OCI-LY3 (cell line): Measurements from ENCODE around the gene UNC5C.

Source experiments
- H2AFZ ChIP-seq: fragments of 200-600, 300-600 bp; shearing (Covaris generic); 2 replicates; pipeline ENCODE4 v1.6.0; 2014; ENCODE audit warnings: antibody characterized with exemption, low read depth, low read length
- H3K27ac ChIP-seq: fragments of 200-600, 300-600 bp; sonication (generic); 2 replicates; pipeline ENCODE4 v1.5.1; 2014; ENCODE audit warnings: mild to moderate bottlenecking, low read length, moderate library complexity, mixed read lengths
- H3K27me3 ChIP-seq: fragments of 200-600, 300-600 bp; sonication (generic); 2 replicates; pipeline ENCODE4 v1.6.1; 2014; ENCODE audit warnings: low read depth, low read length, mixed read lengths
- H3K36me3 ChIP-seq: fragments of 200-600, 300-600 bp; sonication (generic); replicated peaks from 2 replicates; pipeline ENCODE3; 2014; ENCODE audit warnings: low read depth, low read length, mixed read lengths
- H3K4me1 ChIP-seq: fragments of 300-600, 200-600 bp; sonication (generic); 2 replicates; pipeline ENCODE4 v1.6.1; 2014; ENCODE audit warnings: low read length, mixed read lengths
- H3K4me2 ChIP-seq: fragments of 200-600, 300-600 bp; sonication (generic); 2 replicates; pipeline ENCODE4 v1.6.1; 2014; ENCODE audit warnings: low read length, mixed read lengths
- H3K4me3 ChIP-seq: fragments of 300-600, 200-600 bp; sonication (generic); 2 replicates; pipeline ENCODE4 v1.5.1; 2014; ENCODE audit warnings: antibody characterized with exemption, mild to moderate bottlenecking, low read length, moderate library complexity
- H3K79me2 ChIP-seq: fragments of 300-600, 200-600 bp; shearing (Covaris generic); 2 replicates; pipeline ENCODE4 v1.6.1; 2014; ENCODE audit warnings: mild to moderate bottlenecking, low read length, mixed read lengths
- H3K9ac ChIP-seq: fragments of 300-600, 200-600 bp; shearing (Covaris generic); 2 replicates; pipeline ENCODE4 v1.6.0; 2014; ENCODE audit warnings: mild to moderate bottlenecking, low read length, moderate library complexity
- H3K9me3 ChIP-seq: fragments of 200-600, 300-600 bp; shearing (Covaris generic); 2 replicates; pipeline ENCODE4 v1.6.1; 2014; ENCODE audit warnings: low read length, mixed read lengths; ENCODE audit not compliant: insufficient read depth
- H4K20me1 ChIP-seq: fragments of 200-600, 300-600 bp; sonication (generic); 2 replicates; pipeline ENCODE4 v1.6.1; 2016; ENCODE audit warnings: low read length, mixed read lengths; ENCODE audit not compliant: insufficient read depth
- EZH2phosphoT487 ChIP-seq: fragments of 200-600 bp; shearing (Covaris generic); IDR thresholded peaks from 2 replicates; pipeline ENCODE4 v1.6.1; 2018; ENCODE audit warnings: antibody characterized with exemption, mixed run types, low read depth
- TF ChIP-seq, protein P1 (sequence below): fragments of 200-600, 300-600 bp; sonication (generic); IDR thresholded peaks from 2 replicates; pipeline ENCODE4 v1.5.1; 2014; ENCODE audit warnings: antibody characterized with exemption, low read length, low read depth

UNC5C gene

DNA sequence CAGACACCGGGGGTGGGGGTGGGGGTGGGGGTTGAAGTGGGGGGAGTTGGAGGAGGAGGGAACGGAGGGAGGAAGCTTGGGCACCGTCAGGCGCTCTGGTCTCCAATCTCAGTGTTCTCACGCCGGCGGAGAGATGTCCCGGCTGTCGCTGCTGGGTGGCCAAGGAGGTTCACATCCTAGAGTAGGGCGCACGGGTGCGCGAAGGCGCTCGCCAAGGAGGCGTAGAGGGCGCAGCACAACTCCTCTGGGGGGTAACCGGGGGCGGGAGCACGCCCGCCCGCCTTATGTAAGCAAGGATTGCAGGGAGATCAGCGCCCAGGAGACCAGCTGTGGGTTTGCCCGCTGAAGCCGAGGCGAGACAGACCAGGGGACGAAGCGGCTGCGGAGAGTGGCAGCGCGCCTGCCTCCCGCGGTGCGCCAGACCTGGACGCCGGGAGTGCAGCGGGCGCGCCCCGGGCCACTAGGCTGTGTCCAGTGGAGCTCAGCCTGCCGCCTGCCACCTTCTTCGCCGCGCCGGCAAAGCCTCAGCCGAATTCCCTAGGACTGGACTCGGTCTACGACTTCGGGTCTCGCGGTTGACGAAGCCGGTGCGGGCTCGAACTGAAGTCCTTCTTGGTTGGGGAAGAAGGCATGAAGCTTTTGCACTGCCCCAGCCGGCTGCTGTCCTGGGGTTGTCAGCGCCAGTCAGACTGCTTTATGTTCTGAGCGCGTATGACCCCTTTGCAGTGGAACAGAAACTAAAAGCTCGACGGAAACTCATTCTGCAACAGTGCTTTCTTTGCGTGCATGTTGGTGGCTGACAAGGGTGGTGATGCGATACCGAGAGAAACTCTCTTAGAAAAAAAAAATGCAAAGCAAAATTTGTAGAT, 707 bp upstream of the UNC5C start:
- H2AFZ ChIP-seq: no peak overlapping the region
- H3K4me3 ChIP-seq: no peak overlapping the region
- no peaks in the 10 kb centered on the region for H3K79me2 ChIP-seq
- H3K9me3 ChIP-seq: no peaks in the 10 kb centered on the region
- no peaks in the 10 kb centered on the region for H3K4me1 ChIP-seq
- H3K4me2 ChIP-seq: no peak overlapping the region
- no peak for TF ChIP-seq EZH2phosphoT487
- TF ChIP-seq, protein P1, sequence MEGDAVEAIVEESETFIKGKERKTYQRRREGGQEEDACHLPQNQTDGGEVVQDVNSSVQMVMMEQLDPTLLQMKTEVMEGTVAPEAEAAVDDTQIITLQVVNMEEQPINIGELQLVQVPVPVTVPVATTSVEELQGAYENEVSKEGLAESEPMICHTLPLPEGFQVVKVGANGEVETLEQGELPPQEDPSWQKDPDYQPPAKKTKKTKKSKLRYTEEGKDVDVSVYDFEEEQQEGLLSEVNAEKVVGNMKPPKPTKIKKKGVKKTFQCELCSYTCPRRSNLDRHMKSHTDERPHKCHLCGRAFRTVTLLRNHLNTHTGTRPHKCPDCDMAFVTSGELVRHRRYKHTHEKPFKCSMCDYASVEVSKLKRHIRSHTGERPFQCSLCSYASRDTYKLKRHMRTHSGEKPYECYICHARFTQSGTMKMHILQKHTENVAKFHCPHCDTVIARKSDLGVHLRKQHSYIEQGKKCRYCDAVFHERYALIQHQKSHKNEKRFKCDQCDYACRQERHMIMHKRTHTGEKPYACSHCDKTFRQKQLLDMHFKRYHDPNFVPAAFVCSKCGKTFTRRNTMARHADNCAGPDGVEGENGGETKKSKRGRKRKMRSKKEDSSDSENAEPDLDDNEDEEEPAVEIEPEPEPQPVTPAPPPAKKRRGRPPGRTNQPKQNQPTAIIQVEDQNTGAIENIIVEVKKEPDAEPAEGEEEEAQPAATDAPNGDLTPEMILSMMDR: no peak
- H3K27ac ChIP-seq: no peak overlapping the region
- H3K27me3 ChIP-seq: peaks cover 11% of the 10 kb centered on the region; the same call in 1 of the 2 replicates
- H3K9ac ChIP-seq: no peak overlapping the region
- H4K20me1 ChIP-seq: no peaks in the 10 kb centered on the region
- no peaks in the 10 kb centered on the region for H3K36me3 ChIP-seq

DNA sequence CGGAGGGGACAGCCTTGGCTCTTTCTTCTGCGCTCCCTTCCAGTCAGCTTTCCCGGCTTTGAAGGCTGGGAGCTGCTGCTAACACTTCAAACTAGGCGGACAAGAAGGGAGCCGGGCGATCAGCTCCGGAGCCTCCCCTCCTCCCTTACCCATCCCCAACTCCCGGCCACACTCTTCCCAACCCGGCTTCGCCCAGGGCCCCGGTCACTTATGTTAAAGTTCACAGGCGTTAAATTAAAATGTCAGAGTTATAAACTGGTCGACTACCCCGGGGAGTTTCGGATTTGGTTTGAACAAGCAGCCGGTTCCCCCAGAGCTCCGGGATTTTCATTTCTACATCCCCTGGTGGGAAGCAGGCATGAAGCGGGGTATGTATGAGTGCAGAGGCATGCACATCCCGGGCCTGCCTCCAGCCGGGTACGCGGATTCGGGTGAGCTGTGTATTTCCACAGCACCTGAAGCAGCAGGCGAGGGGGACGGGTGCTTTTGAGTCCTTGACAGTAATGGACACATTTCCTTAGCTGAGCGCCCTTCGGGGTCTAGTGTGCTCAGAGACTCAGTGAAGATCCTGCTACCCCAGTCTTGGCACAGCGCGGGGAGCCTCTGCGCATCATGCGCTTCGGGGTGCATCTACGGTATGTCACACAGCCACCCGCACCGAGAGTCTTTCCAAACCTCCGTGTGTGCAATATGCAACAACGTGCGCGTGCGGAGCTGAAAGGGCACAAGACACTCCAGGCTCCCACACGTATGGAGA, 880 bp downstream of the UNC5C start:
- no peak overlapping the region for H2AFZ ChIP-seq
- H3K4me3 ChIP-seq: no peak overlapping the region

DNA sequence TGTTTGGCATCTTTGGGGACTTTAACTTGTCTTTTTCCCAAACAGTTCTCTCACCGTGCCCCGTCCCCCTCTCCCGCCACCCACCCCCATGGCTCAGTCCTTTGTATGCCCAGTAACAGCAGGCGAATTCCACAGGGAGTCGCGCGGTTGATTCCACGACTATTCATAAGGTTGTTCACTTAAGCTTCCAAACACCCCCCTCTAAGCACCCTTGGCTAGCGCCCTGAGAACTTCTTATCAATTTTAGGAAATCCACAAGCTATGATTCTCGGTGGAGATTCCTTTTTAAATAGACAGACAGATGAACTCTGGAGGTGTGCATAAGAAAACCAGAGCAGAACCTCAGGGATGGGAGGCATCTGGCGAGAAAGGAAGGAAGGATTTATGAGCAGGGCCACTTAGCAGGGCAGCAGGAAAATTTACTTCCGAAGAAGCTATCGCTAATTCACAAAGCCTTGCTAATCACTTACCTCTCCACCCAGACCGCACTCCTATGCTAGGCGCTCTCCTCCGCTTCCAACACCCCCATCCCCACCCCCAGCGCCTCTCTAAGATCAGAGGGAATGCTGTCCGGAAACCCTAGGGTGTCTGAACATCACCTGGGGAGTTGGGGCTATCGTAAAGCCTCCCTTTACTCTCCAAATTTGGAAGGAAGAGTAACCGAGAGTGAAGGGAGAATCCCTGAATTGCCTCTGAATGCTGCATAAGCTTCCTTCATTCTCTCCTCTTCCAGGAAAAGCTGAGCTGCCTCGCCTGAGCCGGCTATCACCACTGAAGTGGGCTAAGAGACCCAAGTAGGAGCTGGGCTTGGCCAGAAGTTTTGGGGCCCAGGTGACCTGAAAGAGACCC, 1.7 kb downstream of the UNC5C start:
- H3K4me1 ChIP-seq: peaks cover 4% of the 10 kb centered on the region
- no peaks in the 10 kb centered on the region for H4K20me1 ChIP-seq
- H3K27me3 ChIP-seq: peaks cover 33% of the 10 kb centered on the region
- no peaks in the 10 kb centered on the region for H3K9me3 ChIP-seq
- no peak overlapping the region for H3K9ac ChIP-seq
- H3K36me3 ChIP-seq: no peaks in the 10 kb centered on the region
- H2AFZ ChIP-seq: no peak overlapping the region
- no peak overlapping the region for H3K4me3 ChIP-seq
- no peak overlapping the region for H3K4me2 ChIP-seq
- TF ChIP-seq, protein P1: no peak
- no peak for TF ChIP-seq EZH2phosphoT487
- H3K79me2 ChIP-seq: no peaks in the 10 kb centered on the region
- H3K27ac ChIP-seq: no peak overlapping the region

More for the DNA sequence above, 880 bp downstream of the UNC5C start:
- H3K4me1 ChIP-seq: no peaks in the 10 kb centered on the region
- H3K27me3 ChIP-seq: peaks cover 26% of the 10 kb centered on the region
- H3K9ac ChIP-seq: no peak overlapping the region
- H3K27ac ChIP-seq: no peak overlapping the region
- H3K79me2 ChIP-seq: no peaks in the 10 kb centered on the region
- no peaks in the 10 kb centered on the region for H3K9me3 ChIP-seq
- TF ChIP-seq EZH2phosphoT487: no peak
- TF ChIP-seq, protein P1: no peak
- H4K20me1 ChIP-seq: no peaks in the 10 kb centered on the region
- no peaks in the 10 kb centered on the region for H3K36me3 ChIP-seq
- no peak overlapping the region for H3K4me2 ChIP-seq
